ENCODE data around the gene CALN1. TPM values are rescaled to one million over a fixed set of nuclear protein-coding genes. Genes with fewer than 3 reads are reported as not detected.
A peak's percentile ranks its signal among the peaks of the same experiment; 100 is the strongest.

The CALN1 gene
- total RNA-seq, 1 donor from 2014 or later, result 1.2 TPM

DNA sequence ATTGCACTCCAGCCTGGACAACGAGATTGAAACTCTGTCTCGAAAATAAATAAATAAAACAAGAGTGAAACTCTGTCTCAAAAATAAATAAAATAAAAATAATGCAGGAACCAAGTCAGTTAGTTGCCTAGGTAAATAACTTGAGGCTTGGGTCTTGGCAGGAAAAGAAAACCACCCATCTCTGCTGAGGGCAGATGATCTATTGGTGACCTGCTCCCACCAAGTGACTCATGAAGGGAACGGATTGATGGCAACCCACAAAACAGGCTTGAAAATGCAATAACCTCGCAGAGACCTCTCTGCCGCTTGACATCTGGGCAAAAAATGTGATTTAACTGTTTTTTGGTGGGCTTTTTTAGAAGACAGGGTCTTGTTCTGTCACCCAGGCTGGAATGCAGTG lies 86.6 kb downstream of the CALN1 start:
- no peak for DNase-seq (ENCODE audit: low spot score)

DNA sequence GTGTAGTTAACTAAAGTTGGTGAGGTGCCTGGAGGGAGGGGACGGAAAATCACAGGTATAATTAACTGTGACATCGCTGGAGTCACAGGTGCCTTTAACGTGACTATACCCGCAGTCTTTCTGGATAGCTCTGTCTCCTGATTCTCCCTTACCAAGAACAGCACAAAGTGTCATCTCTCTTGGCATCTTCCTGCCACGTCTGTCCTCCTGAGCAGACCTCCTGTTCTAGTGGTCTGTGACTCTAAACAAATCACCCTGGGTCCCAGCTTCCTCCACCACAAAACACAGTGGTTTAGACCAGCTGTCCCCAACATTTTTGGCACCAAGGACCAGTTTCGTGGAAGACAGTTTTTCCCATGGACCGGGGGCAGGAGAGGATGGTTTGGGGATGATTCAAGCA lies 90.5 kb downstream of the CALN1 start:
- no peak for DNase-seq (ENCODE audit: low spot score)

DNA sequence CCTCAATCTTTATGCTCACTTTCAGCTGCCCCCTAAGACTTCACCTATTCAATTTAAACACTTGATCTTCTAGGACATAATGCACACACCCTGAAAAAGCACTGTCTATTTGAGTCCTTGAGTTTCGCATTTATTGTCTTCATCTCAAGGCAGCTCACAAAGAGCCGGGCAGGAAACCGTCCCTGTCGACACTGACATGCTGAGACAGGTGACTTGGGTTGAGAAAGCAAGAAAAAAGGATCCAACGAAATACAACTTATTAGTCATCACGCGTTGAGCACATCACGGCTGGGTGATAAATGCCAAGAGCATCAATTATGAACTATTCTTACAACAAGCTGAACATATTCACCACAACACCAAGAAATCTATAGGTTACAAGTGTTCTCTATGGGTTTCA lies 91.1 kb downstream of the CALN1 start:
- DNase-seq (ENCODE audit: low spot score), result no peak

DNA sequence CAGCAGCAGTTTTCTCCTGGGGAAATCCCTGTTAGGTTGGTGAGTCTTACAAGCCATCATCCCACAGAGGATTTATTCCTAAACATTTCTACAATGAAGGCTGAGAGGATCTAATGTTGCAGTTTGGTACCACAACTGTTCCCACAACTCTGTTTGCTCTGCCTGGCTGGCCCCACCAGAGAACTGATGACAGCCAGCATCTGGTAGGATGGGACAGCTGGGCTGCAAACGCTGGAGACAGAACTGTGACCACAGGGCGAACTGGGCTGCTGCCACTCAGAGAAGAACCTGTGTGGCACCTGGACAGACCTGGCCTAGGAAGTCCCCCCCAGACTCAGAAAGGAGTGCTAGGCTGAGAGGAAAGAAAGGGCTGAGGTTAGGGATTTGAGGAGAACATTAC lies 94.8 kb downstream of the CALN1 start:
- no peak for DNase-seq (ENCODE audit: low spot score)

DNA sequence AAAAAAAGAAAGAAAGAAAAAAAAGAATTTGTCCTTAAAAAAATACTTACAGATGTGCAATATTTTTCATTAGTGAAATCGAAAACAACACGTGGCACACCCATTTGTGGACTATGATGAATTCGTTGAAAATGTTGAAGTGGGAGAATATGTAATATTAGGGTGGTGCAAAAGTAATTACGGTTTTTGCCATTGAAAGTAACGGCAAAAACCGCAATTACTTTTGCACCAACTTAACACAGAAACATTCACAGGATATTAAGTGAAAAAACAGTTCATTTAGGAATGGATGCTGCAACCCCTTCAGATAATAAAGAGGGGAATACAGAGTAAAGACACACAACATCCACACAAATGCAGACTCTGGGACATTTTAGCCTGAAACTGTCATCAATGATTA lies 96.0 kb downstream of the CALN1 start:
- no peak for DNase-seq (ENCODE audit: low spot score)

DNA sequence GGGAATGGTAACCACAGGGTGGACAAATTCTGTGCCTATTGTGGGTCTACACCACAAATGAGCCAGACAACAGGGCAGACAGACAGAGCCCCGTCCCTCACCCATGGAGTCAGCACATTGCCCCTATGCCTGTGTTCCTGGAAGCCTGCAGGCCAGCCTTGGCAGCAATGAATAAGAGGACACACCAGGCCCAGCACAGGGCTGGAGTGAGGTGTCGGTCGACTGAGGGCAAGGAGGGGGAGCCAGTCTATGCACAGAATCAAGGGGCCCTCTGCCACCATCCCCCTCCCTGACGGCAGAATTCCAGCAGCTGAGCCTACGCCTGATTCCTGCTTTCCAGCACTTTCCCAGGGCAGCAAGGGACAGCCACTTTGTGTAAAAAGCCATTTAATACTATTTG lies 98.2 kb downstream of the CALN1 start:
- DNase-seq (ENCODE audit: low spot score), result no peak

DNA sequence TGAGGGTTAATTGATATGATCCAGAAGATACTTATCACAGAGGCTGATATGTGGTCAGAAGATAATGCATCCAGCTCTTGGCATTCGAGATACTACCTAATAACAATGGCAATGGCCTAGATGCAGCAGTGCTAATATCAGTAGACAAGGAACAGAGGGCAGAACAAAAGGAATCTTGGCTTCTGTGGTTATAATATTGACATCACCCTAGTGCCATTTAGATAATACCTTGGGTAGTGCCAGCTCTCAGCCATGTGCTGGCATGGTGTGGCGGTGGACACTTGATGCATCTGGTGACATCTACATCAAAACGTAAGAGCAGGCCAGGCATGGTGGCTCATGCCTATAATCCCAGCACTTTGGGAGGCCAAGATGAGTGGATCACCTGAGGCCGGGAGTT lies 101.8 kb downstream of the CALN1 start:
- DNase-seq (ENCODE audit: low spot score), result no peak

DNA sequence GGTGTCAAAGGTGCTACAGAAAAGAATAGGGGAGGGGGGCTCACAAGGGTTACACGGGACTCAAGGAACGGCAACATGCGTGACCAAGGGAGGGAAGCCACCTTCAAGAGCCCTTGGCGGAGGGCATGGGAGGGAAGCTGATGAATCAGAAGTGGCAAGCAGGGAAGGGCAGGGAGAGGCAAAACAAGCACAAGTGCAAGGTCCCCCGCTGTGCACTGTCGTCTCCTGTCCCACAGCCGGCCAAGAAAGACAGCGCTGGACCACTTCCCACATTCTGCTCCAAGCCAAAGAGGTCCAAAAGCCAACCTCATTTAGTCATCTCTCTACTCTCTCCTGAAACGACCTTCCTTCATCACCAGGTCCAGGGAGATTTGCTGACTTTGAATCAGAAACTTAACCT lies 102.7 kb downstream of the CALN1 start:
- no peak for DNase-seq (ENCODE audit: low spot score)

DNA sequence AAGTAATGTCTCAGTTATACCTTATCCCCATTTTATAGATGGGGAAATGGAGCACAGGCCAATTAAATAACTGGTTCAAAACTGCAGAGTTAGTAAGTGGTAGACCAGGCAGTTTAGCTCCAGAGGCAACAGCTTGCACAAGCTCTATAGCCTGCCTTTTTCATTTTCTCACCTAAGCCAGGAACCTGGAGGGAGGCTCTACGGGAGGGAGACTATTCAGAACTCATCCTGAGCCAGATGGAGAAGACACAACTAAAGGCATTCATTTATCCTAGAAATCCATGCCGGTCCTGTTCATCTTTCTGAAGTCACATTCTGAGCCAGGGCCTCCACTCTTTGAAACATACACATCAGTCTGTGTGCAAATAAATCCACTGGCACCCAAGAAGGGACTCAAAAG lies 103.2 kb downstream of the CALN1 start:
- DNase-seq (ENCODE audit: low spot score), result no peak

DNA sequence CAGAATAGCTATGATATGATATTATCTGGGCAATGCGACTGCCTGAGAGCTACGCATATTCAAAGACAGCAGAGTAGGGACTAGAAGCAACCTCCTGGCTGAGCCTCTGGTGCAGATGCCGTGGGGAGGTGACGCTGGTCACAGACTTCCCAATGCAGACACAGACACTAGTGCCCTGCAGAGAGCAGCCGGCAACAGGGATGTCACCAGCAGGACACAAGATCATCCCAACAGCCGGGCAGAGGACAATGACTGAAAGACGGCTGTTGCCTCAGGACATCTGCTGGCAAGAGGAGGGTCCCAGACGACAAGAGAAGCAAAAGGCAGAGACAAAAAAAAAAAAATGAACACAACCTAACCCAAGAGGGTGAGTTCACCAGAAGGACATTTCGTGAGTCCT lies 104.6 kb downstream of the CALN1 start:
- no peak for DNase-seq (ENCODE audit: low spot score)

DNA sequence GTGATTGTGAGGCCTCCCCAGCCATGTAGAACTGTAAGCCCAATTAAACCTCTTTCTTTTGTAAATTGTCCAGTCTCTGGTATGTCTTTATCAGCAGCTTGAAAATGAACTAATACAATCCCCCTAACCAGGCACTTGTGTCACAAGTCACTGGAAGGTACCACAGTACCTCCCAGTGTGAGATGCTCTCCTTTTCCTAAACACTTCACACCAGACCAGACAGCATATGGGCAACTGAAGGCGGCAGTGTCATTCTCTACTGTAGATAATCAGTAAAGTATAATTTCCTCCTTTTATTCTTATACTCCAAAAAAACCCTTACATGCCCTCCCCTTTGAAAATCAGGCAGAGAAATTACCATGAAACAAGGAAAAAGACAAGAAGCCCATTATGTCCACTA lies 113.2 kb downstream of the CALN1 start:
- no peak for DNase-seq (ENCODE audit: low spot score)

DNA sequence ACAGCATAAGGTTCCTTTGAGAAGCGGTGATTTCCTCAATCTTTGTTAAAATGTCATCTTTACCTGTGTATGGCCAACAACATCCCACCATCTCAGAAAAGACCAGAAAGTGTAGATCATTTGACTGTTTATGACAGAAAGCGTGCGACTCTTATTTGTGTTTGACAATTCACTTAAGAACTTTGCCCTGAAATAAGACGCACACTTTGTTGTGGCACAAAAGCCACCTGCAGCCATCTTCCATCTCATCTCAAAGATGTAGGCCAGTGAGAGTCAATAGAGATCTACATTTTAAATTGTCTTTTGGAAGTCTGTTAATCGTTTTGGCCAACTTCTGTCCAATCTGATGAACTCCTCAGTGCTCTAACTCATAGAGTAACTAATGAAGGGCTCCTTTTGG lies 114.0 kb downstream of the CALN1 start:
- DNase-seq (ENCODE audit: low spot score), result no peak

DNA sequence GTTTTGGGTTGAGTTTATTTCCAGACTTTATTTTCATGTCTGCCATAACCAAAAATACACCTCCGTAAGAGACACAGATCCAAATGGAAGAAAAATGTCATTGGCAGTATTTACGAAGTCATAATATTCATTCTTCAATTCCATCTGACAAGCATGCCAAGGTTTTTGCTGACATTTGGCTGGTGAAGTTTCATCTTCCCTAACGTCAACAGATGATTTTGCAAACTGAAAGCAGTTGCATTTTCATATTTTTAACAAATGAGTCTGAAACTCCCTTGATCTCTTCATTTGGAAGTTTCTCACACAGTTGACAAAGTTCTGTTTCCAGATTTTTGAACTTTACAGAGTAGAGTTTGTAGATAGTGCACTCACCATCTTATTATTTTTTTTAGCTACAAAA lies 114.5 kb downstream of the CALN1 start:
- DNase-seq (ENCODE audit: low spot score), result no peak

DNA sequence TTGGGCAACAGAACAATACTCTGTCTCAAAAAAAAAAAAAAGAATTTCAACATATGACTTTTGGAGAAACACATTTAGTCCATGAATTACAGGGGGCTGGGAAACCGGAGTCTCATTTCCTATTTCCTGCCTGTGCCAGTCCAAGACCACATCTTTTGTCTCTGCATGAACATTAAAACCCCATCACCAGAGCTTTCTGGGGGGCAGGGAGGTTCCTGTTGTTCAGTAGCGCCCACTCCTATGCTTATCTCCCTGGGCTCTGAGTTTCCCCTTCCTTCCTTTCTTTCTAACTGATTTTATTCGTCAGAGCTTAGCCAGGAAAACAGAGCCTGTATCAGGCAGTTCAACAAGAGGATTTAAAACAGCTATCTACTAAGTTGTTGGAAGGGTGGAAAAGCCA lies 119.3 kb downstream of the CALN1 start:
- peak; percentile 26 for DNase-seq (ENCODE audit: low spot score)

DNA sequence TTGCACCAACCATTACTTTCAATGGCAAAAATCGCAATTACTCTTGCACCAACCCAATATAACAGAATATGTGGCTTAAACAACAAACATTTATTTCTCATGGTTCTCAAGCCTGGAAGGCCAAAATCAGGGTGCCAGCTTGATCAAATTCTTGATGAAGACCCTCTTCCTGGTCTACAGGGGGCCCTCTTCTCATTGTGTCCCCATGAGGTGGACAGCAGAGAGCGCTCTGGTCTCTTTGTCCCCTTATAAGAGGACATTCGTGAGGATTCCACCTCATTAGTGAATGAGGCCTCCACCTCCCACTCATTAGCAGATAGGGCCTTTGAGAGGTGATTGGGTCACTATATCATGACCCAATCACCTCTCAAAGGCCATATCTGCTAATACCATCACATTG lies 120.0 kb downstream of the CALN1 start:
- DNase-seq (ENCODE audit: low spot score), result no peak

DNA sequence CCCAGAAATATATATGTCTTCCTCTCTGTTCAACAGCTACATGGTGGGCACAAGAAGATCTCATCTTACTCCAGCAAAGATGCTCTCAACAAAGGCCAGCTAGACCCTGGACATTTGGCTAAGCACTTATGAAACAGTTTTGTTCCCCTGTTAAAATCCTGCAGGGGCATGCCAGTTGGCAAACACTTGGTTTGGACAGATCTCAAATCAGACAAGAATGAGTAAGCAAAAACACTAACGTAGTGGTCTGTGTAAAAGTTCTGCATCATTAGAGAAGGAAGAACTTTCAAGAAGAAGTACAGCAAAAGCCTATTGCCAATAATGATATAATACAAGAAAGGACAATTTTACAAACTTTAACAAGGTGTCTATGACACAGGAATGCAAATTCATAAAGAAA lies 125.6 kb downstream of the CALN1 start:
- no peak for DNase-seq (ENCODE audit: low spot score)

DNA sequence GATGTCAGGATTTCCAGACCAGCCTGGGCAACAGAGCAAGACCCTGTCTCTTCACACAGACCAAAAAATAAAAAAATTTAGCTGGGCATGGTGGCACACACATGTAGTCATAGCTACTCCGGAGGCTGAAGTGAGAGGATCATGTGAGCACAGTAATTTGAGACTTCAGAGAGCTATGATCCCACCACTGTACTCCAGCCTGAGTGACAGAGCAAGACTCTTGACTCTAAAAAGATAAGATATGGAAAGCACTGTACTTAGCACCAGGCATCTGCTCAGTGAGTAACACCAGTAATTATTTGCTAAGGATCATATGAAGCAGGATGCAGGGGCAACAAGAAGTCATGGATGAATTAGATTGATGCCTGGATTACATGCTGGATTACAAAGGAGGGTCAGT lies 128.8 kb downstream of the CALN1 start:
- no peak for DNase-seq (ENCODE audit: low spot score)

DNA sequence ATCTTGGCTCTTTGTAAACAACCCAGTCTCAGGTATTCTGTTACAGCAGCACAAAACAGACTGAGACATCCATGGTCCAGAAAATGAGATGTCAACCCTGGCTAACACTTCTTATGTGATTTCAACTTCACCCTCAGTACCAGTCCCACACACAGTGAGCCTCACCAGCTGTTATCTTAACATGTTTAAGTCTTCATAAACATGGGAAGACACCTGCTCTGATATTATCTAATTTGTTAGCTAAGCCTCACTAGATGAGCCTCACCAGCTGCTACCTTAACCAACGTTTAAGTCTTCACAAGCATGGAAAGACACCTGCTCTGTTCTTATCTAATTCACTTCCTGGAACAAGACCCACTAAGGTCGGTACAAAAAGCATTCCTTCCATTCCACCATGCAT lies 130.8 kb downstream of the CALN1 start:
- DNase-seq (ENCODE audit: low spot score), result no peak

DNA sequence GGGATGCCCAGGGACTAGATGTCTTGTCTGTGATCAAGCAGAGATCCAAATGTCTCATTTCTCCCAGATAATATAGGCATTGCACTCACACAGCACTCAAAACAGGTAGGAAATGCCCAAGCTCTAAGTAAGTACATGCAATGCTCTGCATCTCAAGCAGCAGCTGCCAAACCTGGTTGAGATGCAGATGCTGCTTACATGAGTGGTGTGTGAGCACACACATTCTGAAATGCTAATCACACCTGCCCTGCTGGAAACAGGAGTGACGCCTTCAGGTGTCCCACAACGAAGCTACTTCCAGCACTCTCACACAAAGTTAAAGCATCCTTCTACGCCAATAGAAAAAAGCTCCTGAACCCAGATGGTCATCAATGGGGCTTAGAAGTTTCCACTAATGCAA lies 132.9 kb downstream of the CALN1 start:
- no peak for DNase-seq (ENCODE audit: low spot score)

DNA sequence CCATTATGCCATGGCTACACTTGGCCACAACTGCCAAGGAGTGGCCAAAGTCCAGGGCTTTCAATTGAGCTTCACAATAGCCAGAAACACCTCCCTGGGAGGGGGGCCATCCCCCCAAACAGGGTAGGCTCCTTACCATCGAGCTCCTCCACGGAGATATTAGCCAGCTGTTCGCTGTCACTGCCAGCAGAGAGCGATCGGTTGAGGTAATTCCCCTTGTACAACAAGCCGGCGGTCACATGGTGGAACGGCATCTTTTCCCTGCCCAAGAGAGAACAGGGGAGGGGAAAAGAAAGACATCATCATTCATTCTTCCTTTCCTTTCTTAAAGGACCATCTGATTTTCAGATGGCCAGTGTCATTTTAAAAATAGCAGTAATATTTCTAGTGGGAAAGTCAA lies 133.6 kb downstream of the CALN1 start:
- no peak for DNase-seq (ENCODE audit: low spot score)

DNA sequence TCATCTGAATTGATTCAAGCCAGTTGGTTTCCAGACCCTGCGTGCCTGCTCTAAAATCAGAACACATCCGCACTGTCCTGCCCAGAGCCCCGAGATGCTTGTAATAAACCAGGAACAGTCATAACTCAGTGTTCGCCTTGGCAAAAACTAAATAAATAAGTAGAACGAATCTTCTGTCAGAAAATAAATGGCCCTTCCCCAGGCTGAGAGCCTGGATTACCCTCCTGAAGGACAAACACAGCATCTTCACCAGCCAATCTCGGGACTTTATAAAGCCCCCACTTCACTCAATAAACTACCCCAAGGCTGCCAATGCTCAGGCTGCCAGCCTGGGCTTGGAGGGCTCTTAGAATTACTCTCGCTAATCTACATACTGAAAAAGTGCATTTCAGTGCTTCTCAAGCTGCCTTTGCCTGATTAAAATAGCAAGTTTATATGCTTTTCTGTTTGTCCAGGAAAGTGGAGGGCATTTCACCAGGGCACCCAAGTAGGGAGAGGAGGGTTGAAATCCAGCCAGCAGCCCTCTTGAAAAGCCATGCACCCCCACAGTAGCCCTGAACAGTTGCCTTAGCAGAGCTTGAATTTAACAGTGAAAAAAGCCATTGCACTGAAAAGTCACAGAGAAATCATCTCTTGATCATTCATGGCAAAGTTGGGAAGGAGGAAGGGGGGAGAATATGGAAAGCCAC lies 136.6 kb downstream of the CALN1 start:
- DNase-seq (ENCODE audit: low spot score), result no peak

DNA sequence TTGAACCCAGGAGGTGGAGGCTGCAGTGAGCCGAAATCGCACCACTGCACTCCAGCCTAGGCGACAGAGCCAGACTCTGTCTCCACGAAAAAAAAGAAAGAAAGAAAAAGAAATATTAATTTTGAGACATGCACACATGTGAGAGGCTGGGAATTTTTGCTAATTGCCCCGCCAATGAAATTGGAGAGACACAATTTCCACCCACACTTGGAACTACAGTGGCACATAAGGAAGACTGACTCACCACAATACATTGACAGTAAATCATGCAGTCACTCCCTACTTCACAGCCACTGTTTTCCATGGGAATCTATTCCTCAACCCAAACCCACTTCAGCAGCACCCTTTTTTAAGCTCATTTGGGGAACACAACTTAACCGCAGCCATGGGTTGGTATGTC lies 139.7 kb downstream of the CALN1 start:
- no peak for DNase-seq (ENCODE audit: low spot score)

DNA sequence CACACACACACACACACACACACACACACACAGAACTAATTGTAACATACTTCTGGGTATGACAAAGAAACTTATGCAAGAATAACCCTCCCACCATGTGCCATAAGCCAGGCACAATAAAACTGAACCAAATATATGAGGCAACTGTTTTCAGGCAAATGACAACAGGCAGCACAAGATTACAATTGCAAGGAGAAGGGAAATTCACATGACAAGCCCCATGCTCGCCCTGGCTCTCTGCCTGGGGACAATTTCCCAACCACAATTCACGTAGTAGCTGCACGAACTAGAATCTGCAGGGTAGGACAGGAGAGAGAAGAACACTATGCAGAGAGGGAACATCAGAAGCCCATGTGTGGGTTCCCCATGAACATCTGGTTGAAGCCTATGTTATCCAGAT lies 143.3 kb downstream of the CALN1 start:
- no peak for DNase-seq (ENCODE audit: low spot score)

DNA sequence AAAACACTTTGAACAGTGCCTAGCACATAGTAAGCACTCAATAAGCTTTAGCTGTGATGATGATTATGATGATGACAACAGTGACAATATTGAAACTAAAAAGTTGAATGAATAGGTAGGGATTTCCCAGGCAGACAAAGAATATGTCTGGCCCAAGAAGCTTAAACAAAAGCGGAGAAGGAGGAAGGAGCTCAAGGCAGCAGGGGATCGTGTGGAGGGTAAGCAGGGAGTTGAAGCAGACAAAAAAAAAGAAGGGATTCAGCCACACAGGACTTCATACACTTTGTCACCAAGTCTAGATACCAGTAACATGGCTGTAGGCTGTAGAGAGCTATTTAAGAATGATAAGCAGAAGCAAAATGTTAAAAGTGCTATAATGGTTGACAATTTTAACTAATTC lies 144.0 kb downstream of the CALN1 start:
- DNase-seq (ENCODE audit: low spot score), result no peak
